Fibroblast of the aortic adventitia (primary cell): Measurements from ENCODE around the gene TRPV4. TPM values are rescaled to one million over a fixed set of nuclear protein-coding genes. Genes with fewer than 3 reads are reported as not detected.

Source experiments
- DNase-seq: peaks from one replicate; pipeline ENCODE4 v3.0.0-alpha.2; 2010; ENCODE audit warnings: low read depth
- H3K4me3 ChIP-seq: 2 replicates; pipeline ENCODE4 v1.5.1; 2011; ENCODE audit warnings: low read depth, mild to moderate bottlenecking, control low read depth, low read length, moderate library complexity
- CTCF ChIP-seq: IDR thresholded peaks from 2 replicates; pipeline ENCODE4 v1.5.1; 2011; ENCODE audit warnings: mild to moderate bottlenecking, low read length, control low read depth, inconsistent platforms; ENCODE audit not compliant: insufficient read depth
- total RNA-seq: library from RNA; depleted of rRNA; stranded (reverse); fragments of >200 nt; gene quantifications from 2 replicates; pipeline ENCODE4 v1.2.3, GENCODE V29; 2012; ENCODE audit warnings: low replicate concordance

Gene TRPV4
- total RNA-seq, 1 donor = 2.1 TPM

DNA sequence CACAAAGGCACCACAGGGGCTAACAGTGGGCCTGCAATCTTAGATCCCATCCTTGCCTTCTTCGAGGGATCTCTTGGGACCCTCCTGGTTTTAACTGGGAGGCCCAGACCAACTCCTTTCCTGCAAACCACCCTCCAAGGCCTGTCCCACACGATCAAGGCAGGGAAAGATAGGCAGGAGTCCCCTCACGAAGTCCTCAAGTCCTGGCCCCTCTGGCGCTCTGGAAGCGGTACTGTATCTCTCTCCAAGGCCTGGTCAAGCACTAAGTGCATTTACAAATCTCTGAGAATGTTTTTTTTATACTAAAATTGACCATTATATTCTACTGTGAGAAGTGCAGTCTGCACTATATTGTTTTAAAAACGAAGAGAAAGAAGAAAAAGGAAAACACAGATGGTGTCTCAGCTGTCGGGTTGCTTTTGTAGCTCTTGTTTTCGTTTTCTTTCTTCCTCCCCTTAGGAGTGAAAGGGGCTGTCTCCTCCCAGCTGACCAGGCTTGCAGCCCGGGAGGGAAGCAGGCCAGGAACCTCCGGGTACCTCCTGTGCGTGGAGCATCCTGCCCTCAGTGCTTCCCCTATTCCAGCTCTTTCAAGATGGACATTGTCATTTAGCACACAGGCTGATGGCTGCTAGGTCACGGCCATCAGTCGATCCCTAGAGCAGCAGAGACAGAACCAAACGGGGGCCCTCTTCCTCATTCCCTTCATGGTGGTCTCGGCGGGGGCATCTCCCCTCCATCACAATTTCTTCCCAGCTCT is 62.9 kb downstream of the TRPV4 start:
- TF ChIP-seq CTCF = no peak
- peak; percentile 27 for DNase-seq
- no peak overlapping the region for H3K4me3 ChIP-seq

- no peak for DNase-seq
- no peak for TF ChIP-seq CTCF
Observed at GRCh38 chr12:109768901-109769670, 64.1 kb downstream of the TRPV4 start.

GRCh38 chr12:109767991-109768900 is 65.0 kb downstream of the TRPV4 start:
- DNase-seq = no peak
- no peak for TF ChIP-seq CTCF
- no peak overlapping the region for H3K4me3 ChIP-seq

More at GRCh38 chr12:109768901-109769670, 64.1 kb downstream of the TRPV4 start:
- no peak overlapping the region for H3K4me3 ChIP-seq

DNA sequence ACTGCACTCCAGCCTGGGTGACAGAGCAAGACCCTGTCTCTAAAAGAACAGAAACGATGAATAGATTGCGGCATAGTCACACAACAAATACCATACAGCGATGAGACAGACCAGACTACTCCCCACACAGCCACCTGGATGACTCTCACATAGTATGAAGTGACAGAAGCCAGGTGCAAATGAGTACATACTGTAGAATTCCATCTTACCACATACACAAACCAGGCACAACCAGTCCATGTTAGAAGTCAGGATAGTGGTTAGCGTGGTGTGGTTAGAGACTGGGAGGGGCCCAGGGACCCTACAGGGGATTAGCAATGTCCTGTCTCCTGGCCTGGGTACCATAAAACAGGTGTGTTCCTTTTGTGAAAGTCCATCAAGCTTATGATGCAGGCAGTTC is 65.7 kb downstream of the TRPV4 start:
- DNase-seq = no peak
- no peak overlapping the region for H3K4me3 ChIP-seq
- no peak for TF ChIP-seq CTCF

- no peak for DNase-seq
- no peak for TF ChIP-seq CTCF
- H3K4me3 ChIP-seq = no peak overlapping the region
Observed at GRCh38 chr12:109766251-109766778, 66.9 kb downstream of the TRPV4 start.

- no peak for DNase-seq
- no peak overlapping the region for H3K4me3 ChIP-seq
- no peak for TF ChIP-seq CTCF
Observed at GRCh38 chr12:109765446-109765810, 67.8 kb downstream of the TRPV4 start.
